K562 (cell line): ENCODE results near the gene CHRND. TPM values are rescaled to one million over a fixed set of nuclear protein-coding genes. Genes with fewer than 3 reads are reported as not detected.

ENCODE experiments used
- ATAC-seq: fragments of 200-7000 bp; cut with Tn5 transposase; 3 replicates; pipeline ENCODE4 v1.9.1; 2020; ENCODE audit warnings: moderate library complexity
- BruUV-seq: library from RNA; stranded (reverse); fragments of 400-500 nt; replicated peaks from 2 replicates; lab custom pipeline; 2021; lab: Mats Ljungman, UMichigan
- CTCF ChIA-PET: fragments of 300-600 bp; formaldehyde crosslinking; extraction: SDS; loops from one replicate; lab custom pipeline; 2021; ENCODE audit warnings: low intra/inter-chr PET ratio; lab: Yijun Ruan, JAX
- POLR2A ChIA-PET: fragments of 300-600, 350-650 bp; sonication (Branson Sonifier 250); formaldehyde crosslinking; extraction: SDS; loops from one replicate; lab custom pipeline; 2021; ENCODE audit warnings: antibody characterized with exemption, inconsistent platforms; lab: Yijun Ruan, JAX
- DNase-seq, 4 experiments: peaks; one replicate each; pipeline versions ENCODE4 v3.0.0 to v3.0.0-alpha.2; 2011 to 2018; ENCODE audit warnings: low spot score in 3 of 4, mixed read lengths in 3 of 4; ENCODE audit errors: extremely low read depth in 1 of 4
- FAIRE-seq: peaks from 2 replicates; lab custom pipeline; 2011; peaks lifted over from hg19 to GRCh38; lab: Jason Lieb, UNC
- H2AFZ ChIP-seq: 2 replicates; pipeline ENCODE4 v1.6.0; 2011; ENCODE audit warnings: low read depth, low read length, control low read depth, inconsistent platforms
- H3K27ac ChIP-seq: fragments of 200-600 bp; 3 replicates; pipeline ENCODE4 v1.8.0; 2011; ENCODE audit warnings: low read depth, mild to moderate bottlenecking, control low read depth, inconsistent platforms, low read length, moderate library complexity, mixed read lengths; ENCODE audit errors: extremely low read depth
- H3K27me3 ChIP-seq, 2 experiments: fragments of 300-600 bp in 1 of 2; 2 replicates in 1 of 2; 3 replicates in 1 of 2; pipeline versions ENCODE4 v1.6.0 to v1.8.0; 2011; ENCODE audit warnings: inconsistent platforms in 2 of 2, low read length in 2 of 2, mild to moderate bottlenecking in 1 of 2, mixed read lengths in 1 of 2, moderate library complexity in 1 of 2; ENCODE audit not compliant: control insufficient read depth in 2 of 2, insufficient read depth in 2 of 2
- H3K36me3 ChIP-seq: fragments of 300-600 bp; 3 replicates; pipeline ENCODE4 v1.8.0; 2011; ENCODE audit warnings: mild to moderate bottlenecking, low read length, inconsistent platforms; ENCODE audit not compliant: control insufficient read depth, insufficient read depth
- H3K4me1 ChIP-seq, 2 experiments: fragments of 200-600 bp in 1 of 2; replicated peaks in 1 of 2; 2 replicates in 1 of 2; 3 replicates in 1 of 2; pipeline versions ENCODE4 v1.5.1 to v1.8.0; 2011; ENCODE audit warnings: inconsistent platforms in 2 of 2, low read length in 2 of 2, mild to moderate bottlenecking in 1 of 2, mixed read lengths in 1 of 2, moderate library complexity in 1 of 2; ENCODE audit not compliant: control insufficient read depth in 2 of 2, insufficient read depth in 2 of 2
- H3K4me2 ChIP-seq: 2 replicates; pipeline ENCODE4 v1.6.1; 2011; ENCODE audit warnings: low read length, control low read depth, inconsistent platforms, mixed read lengths; ENCODE audit not compliant: insufficient read depth
- H3K4me3 ChIP-seq: fragments of 200-600 bp; sonication (generic), shearing (Covaris generic); 2 replicates; pipeline ENCODE4 v1.5.1; 2016; ENCODE audit warnings: control low read depth, inconsistent platforms
- H3K79me2 ChIP-seq: fragments of 200-600 bp; 3 replicates; pipeline ENCODE4 v1.8.0; 2011; ENCODE audit warnings: low read length, inconsistent platforms; ENCODE audit not compliant: control insufficient read depth, insufficient read depth
- H3K9ac ChIP-seq, 2 experiments: 2 replicates each; pipeline versions ENCODE4 v1.6.0 to v1.6.1; 2011; ENCODE audit warnings: low read depth in 2 of 2, low read length in 2 of 2, control low read depth in 1 of 2, inconsistent platforms in 1 of 2, mild to moderate bottlenecking in 1 of 2, mixed read lengths in 1 of 2; ENCODE audit not compliant: insufficient read depth in 1 of 2
- H3K9me1 ChIP-seq: one replicate; pipeline ENCODE4 v1.6.0; 2011; ENCODE audit warnings: inconsistent platforms, mild to moderate bottlenecking, low read length, moderate library complexity; ENCODE audit not compliant: control insufficient read depth, insufficient read depth
- H3K9me3 ChIP-seq: replicated peaks from 2 replicates; pipeline ENCODE4 v1.5.1; 2011; ENCODE audit warnings: low read depth, low read length, inconsistent platforms; ENCODE audit not compliant: control insufficient read depth, insufficient read depth
- H4K20me1 ChIP-seq: replicated peaks from 2 replicates; pipeline ENCODE4 v1.6.1; 2011; ENCODE audit warnings: low read length, inconsistent platforms, mixed read lengths; ENCODE audit not compliant: control insufficient read depth, insufficient read depth
- CHD1 ChIP-seq: fragments of 200-600 bp; sonication (generic); IDR thresholded peaks from one replicate; pipeline ENCODE4 v1.6.1; 2012; ENCODE audit warnings: mild to moderate bottlenecking, moderate library complexity, low read length, inconsistent platforms
- HCFC1 ChIP-seq: IDR thresholded peaks from 2 replicates; pipeline ENCODE4 v1.6.1; 2012; ENCODE audit warnings: low read depth, low read length, improper control_type of control experiment
- HNRNPH1 ChIP-seq: fragments of 200-400 bp; formaldehyde crosslinking; optimal IDR thresholded peaks from 2 replicates; pipeline ENCODE3; 2017; ENCODE audit warnings: low read depth, mild to moderate bottlenecking, low read length, moderate library complexity
- MXI1 ChIP-seq: IDR thresholded peaks from 2 replicates; pipeline ENCODE4 v1.6.1; 2011; ENCODE audit warnings: low read depth, mild to moderate bottlenecking, improper control_type of control experiment, low read length
- MYNN ChIP-seq, 2 experiments: sonication (generic); formaldehyde crosslinking in 1 of 2; IDR thresholded peaks; 2 replicates each; pipeline versions ENCODE4 v1.5.0 to v1.6.1; 2016 to 2020; ENCODE audit warnings: antibody characterized with exemption in 1 of 2, missing genetic modification reagents in 1 of 2
- RBM15 ChIP-seq: fragments of 200-400 bp; formaldehyde crosslinking; IDR thresholded peaks from 2 replicates; pipeline ENCODE4 v1.6.1; 2018; ENCODE audit warnings: mild to moderate bottlenecking, low read length, moderate library complexity; ENCODE audit not compliant: insufficient read depth
- RBM25 ChIP-seq: fragments of 200-400 bp; formaldehyde crosslinking; IDR thresholded peaks from 2 replicates; pipeline ENCODE4 v1.6.1; 2018; ENCODE audit warnings: low read length, low read depth, moderate library complexity; ENCODE audit not compliant: severe bottlenecking
- RFX1 ChIP-seq: fragments of 450-650 bp; IDR thresholded peaks from 2 replicates; pipeline ENCODE4 v1.6.1; 2016; ENCODE audit warnings: mild to moderate bottlenecking, moderate library complexity
- STAT5B ChIP-seq: fragments of 250-450 bp; sonication (Bioruptor Pico); IDR thresholded peaks from 2 replicates; pipeline ENCODE4 v1.8.0; 2021; ENCODE audit warnings: mild to moderate bottlenecking, inconsistent platforms
- WGBS: fragments of 100-300 bp; shearing (Covaris generic); methylation state at CpG from one replicate; pipeline ENCODE4 v1.1.6; 2016; ENCODE audit warnings: low coverage, mixed read lengths; ENCODE audit not compliant: insufficient coverage; ENCODE audit errors: missing lambda C conversion rate; 5-methylcytosine and 5-hydroxymethylcytosine counted together
- in situ Hi-C: fragments of 300-500 bp; cut with MboI; formaldehyde crosslinking; loops from 4 replicates; pipeline ENCODE4 v1.15.0; 2018; ENCODE audit warnings: inconsistent platforms, mixed read lengths
- intact Hi-C: fragments of 100-400 bp; cut with micrococcal nuclease; formaldehyde crosslinking; loops from 2 replicates; pipeline ENCODE4 v1.14.2; 2022
- polyA plus RNA-seq, 8 experiments: library from polyadenylated mRNA; depleted of rRNA in 4 of 8; stranded (reverse) in 5 of 8; unstranded in 3 of 8; fragments of >200 nt; fragmentation: Nextera tagmentation in 2 of 8; fragmentation: Illumina TruSeq in 1 of 8; extraction: Ambion mirVana in 2 of 8; extraction: Trizol in 1 of 8; gene quantifications; 2 replicates each; pipeline versions ENCODE4 v1.2.1 to v1.2.3, GENCODE V29; 2011 to 2014; ENCODE audit warnings: inconsistent platforms in 1 of 8, missing spikeins in 1 of 8
- total RNA-seq, 7 experiments: library from RNA; depleted of rRNA in 6 of 7; stranded (reverse); fragments of >200 nt in 6 of 7; fragmentation: Illumina TruSeq in 2 of 7; extraction: Trizol in 2 of 7; gene quantifications; 2 replicates each; pipeline versions ENCODE4 v1.2.1 to v1.2.3, GENCODE V29; 2011 to 2021; ENCODE audit warnings: low replicate concordance in 1 of 7
- TF ChIP-seq, protein P1 (sequence below), 2 experiments: IDR thresholded peaks; 2 replicates each; pipeline ENCODE4 v1.6.1; 2011; ENCODE audit warnings: borderline replicate concordance in 1 of 2, control low read depth in 1 of 2, low read depth in 1 of 2, low read length in 1 of 2, mild to moderate bottlenecking in 1 of 2, mixed read lengths in 1 of 2, moderate library complexity in 1 of 2; ENCODE audit not compliant: insufficient read depth in 1 of 2, insufficient read length in 1 of 2, poor library complexity in 1 of 2, severe bottlenecking in 1 of 2; ENCODE audit errors: extremely low read depth in 1 of 2
- TF ChIP-seq, protein P2 (sequence below): sonication (generic); formaldehyde crosslinking; IDR thresholded peaks from 2 replicates; pipeline ENCODE4 v1.8.0; 2023; ENCODE audit warnings: mild to moderate bottlenecking, missing genetic modification reagents

CHRND gene
- total and polyA plus RNA-seq, 9 of the 15 experiments (the other 6 are each of a cell fraction or from before 2014, with no cell fraction given), result not detected

DNA sequence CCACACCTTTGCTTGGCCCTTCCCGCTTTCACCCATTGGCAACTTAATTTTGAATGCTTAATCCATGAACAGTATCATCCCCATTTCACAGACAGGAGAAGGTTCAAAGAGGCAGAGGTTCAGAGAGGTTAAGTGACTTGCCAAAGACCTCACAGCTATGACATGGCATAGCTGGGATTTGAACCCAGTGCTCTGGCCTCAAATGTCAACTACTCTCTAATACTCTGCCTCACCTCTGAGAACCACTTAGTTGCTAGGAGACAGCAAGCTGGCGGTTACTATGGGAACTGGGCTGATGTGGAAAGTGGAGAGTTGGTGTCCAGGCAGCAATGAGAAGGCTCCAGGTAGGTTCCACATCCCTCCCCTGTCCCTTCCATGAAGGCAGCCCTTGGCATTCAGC is 21.5 kb upstream of the CHRND start:
- H4K20me1 ChIP-seq, result no peaks in the 10 kb centered on the region
- POLR2A ChIA-PET, result no interaction called here
- no peak overlapping the region for H3K27ac ChIP-seq
- no peak for FAIRE-seq
- H2AFZ ChIP-seq, result no peak overlapping the region
- 0% methylated on average over 2 of the region's 2 CpGs for WGBS
- no peak overlapping the region for H3K4me2 ChIP-seq
- H3K4me3 ChIP-seq, result no peak overlapping the region
- H3K9ac ChIP-seq, result no peak overlapping the region
- peaks cover 0 to 13% of the 10 kb centered on the region in 2 experiments; a peak in 2 of 5 replicates for H3K4me1 ChIP-seq
- H3K9me3 ChIP-seq, result no peaks in the 10 kb centered on the region
- BruUV-seq, result no TSS peak
- H3K27me3 ChIP-seq, result peaks cover 3 to 46% of the 10 kb centered on the region in 2 experiments; a peak in 2 of 5 replicates
- H3K9me1 ChIP-seq, result no peaks in the 10 kb centered on the region
- ATAC-seq, result no peak
- no peak for DNase-seq
- intact Hi-C loops (no loop called here), in situ Hi-C loops (no loop called here)
- H3K36me3 ChIP-seq, result no peaks in the 10 kb centered on the region
- CTCF ChIA-PET, result no interaction called here
- no peaks in the 10 kb centered on the region for H3K79me2 ChIP-seq
- peak; percentile 92 for TF ChIP-seq MYNN (IDR thresholded peaks at IDR 0.05)
- TF ChIP-seq MYNN (CRISPR knock-in tag; IDR thresholded peaks at IDR 0.05), result no peak
- TF ChIP-seq, protein P1, sequence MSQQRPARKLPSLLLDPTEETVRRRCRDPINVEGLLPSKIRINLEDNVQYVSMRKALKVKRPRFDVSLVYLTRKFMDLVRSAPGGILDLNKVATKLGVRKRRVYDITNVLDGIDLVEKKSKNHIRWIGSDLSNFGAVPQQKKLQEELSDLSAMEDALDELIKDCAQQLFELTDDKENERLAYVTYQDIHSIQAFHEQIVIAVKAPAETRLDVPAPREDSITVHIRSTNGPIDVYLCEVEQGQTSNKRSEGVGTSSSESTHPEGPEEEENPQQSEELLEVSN (IDR thresholded peaks at IDR 0.05; ENCODE audit: borderline replicate concordance in 1 of 2, extremely low read depth in 1 of 2, insufficient read depth in 1 of 2, insufficient read length in 1 of 2, low read depth in 1 of 2, low read length in 1 of 2, poor library complexity in 1 of 2, severe bottlenecking in 1 of 2), result no peak
- peak; percentile 59 for TF ChIP-seq RBM25
- TF ChIP-seq CHD1, result no peak
- TF ChIP-seq STAT5B (CRISPR knock-in tag), result no peak
- TF ChIP-seq, protein P2, sequence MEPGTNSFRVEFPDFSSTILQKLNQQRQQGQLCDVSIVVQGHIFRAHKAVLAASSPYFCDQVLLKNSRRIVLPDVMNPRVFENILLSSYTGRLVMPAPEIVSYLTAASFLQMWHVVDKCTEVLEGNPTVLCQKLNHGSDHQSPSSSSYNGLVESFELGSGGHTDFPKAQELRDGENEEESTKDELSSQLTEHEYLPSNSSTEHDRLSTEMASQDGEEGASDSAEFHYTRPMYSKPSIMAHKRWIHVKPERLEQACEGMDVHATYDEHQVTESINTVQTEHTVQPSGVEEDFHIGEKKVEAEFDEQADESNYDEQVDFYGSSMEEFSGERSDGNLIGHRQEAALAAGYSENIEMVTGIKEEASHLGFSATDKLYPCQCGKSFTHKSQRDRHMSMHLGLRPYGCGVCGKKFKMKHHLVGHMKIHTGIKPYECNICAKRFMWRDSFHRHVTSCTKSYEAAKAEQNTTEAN (CRISPR knock-in tag), result no peak
- TF ChIP-seq RFX1, result peak; percentile 85
- 0 out of 2 replicates have a peak, but pooled peaks have one; percentile 30 for TF ChIP-seq MXI1
- TF ChIP-seq HNRNPH1, result no peak
- TF ChIP-seq HCFC1, result no peak
- no peak for TF ChIP-seq RBM15
